HepG2 (cell line): ENCODE results near the gene RNASE8. TPM values are rescaled to one million over a fixed set of nuclear protein-coding genes. Genes with fewer than 3 reads are reported as not detected.

Experiments
- ARNTL ChIP-seq: sonication (generic); formaldehyde crosslinking; IDR thresholded peaks from 2 replicates; pipeline ENCODE4 v1.4.0; 2020; ENCODE audit warnings: mild to moderate bottlenecking, missing genetic modification reagents
- ELF3 ChIP-seq: IDR thresholded peaks from 2 replicates; pipeline ENCODE4 v1.6.1; 2016; ENCODE audit warnings: missing genetic modification reagents, missing compliant biosample characterization
- FOXA1 ChIP-seq, 2 experiments: fragments of 450-650 bp in 1 of 2; sonication (generic) in 1 of 2; formaldehyde crosslinking in 1 of 2; IDR thresholded peaks; 2 replicates each; pipeline versions ENCODE4 v1.4.0 to v1.6.1; 2016 to 2020; ENCODE audit warnings: missing genetic modification reagents in 1 of 2
- HIVEP1 ChIP-seq: sonication (generic); formaldehyde crosslinking; IDR thresholded peaks from 2 replicates; pipeline ENCODE4 v1.4.0; 2020; ENCODE audit warnings: mild to moderate bottlenecking, missing genetic modification reagents
- HOXA3 ChIP-seq: sonication (generic); formaldehyde crosslinking; IDR thresholded peaks from 2 replicates; pipeline ENCODE4 v1.5.0; 2020; ENCODE audit warnings: missing genetic modification reagents
- IKZF5 ChIP-seq: IDR thresholded peaks from 2 replicates; pipeline ENCODE4 v1.6.1; 2018; ENCODE audit warnings: missing genetic modification reagents, mild to moderate bottlenecking, missing compliant biosample characterization
- KLF6 ChIP-seq: IDR thresholded peaks from 2 replicates; pipeline ENCODE4 v1.8.0; 2016; ENCODE audit warnings: missing biosample characterization, missing genetic modification reagents
- MEF2D ChIP-seq: sonication (generic); formaldehyde crosslinking; IDR thresholded peaks from 2 replicates; pipeline ENCODE4 v1.5.1; 2020; ENCODE audit warnings: mild to moderate bottlenecking, missing genetic modification reagents
- MIER3 ChIP-seq: IDR thresholded peaks from 2 replicates; pipeline ENCODE4 v1.6.1; 2016; ENCODE audit warnings: missing compliant biosample characterization, borderline replicate concordance
- MXD4 ChIP-seq: IDR thresholded peaks from 2 replicates; pipeline ENCODE4 v1.6.1; 2016; ENCODE audit warnings: mild to moderate bottlenecking, missing biosample characterization, missing genetic modification reagents
- PHF5A ChIP-seq: IDR thresholded peaks from one replicate; pipeline ENCODE4 v1.6.1; 2018; ENCODE audit warnings: low read depth, missing genetic modification reagents; ENCODE audit not compliant: unreplicated experiment
- PRDM10 ChIP-seq: sonication (generic); formaldehyde crosslinking; IDR thresholded peaks from 2 replicates; pipeline ENCODE4 v1.4.0; 2020; ENCODE audit warnings: low read depth, missing genetic modification reagents
- PRMT3 ChIP-seq: sonication (generic); formaldehyde crosslinking; IDR thresholded peaks from 2 replicates; pipeline ENCODE4 v1.8.1; 2022; ENCODE audit warnings: low read depth, mild to moderate bottlenecking, moderate library complexity, missing genetic modification reagents, borderline replicate concordance
- RXRB ChIP-seq: IDR thresholded peaks from 2 replicates; pipeline ENCODE4 v1.6.1; 2016; ENCODE audit warnings: borderline replicate concordance, missing genetic modification reagents, missing compliant biosample characterization
- TFE3 ChIP-seq: IDR thresholded peaks from 2 replicates; pipeline ENCODE4 v1.6.1; 2016
- THAP11 ChIP-seq: IDR thresholded peaks from 2 replicates; pipeline ENCODE4 v1.6.1; 2016; ENCODE audit warnings: missing biosample characterization, missing genetic modification reagents
- ZBTB25 ChIP-seq: IDR thresholded peaks from 2 replicates; pipeline ENCODE4 v1.6.1; 2018; ENCODE audit warnings: missing genetic modification reagents
- ZBTB44 ChIP-seq: sonication (generic); formaldehyde crosslinking; IDR thresholded peaks from 2 replicates; pipeline ENCODE4 v1.4.0; 2020; ENCODE audit warnings: missing genetic modification reagents
- ZNF235 ChIP-seq: sonication (generic); formaldehyde crosslinking; IDR thresholded peaks from 2 replicates; pipeline ENCODE4 v1.8.1; 2023; ENCODE audit warnings: mild to moderate bottlenecking, missing genetic modification reagents, borderline replicate concordance
- ZNF274 ChIP-seq: sonication (generic); formaldehyde crosslinking; IDR thresholded peaks from 2 replicates; pipeline ENCODE4 v1.5.1; 2020; ENCODE audit warnings: mild to moderate bottlenecking, missing genetic modification reagents
- ZNF430 ChIP-seq: sonication (generic); formaldehyde crosslinking; IDR thresholded peaks from 2 replicates; pipeline ENCODE4 v1.9.0; 2021; ENCODE audit warnings: mild to moderate bottlenecking, missing genetic modification reagents
- ZNF619 ChIP-seq: sonication (generic); formaldehyde crosslinking; IDR thresholded peaks from 2 replicates; pipeline ENCODE4 v1.4.0; 2020; ENCODE audit warnings: mild to moderate bottlenecking, missing genetic modification reagents
- polyA plus RNA-seq, 8 experiments: library from polyadenylated mRNA; depleted of rRNA in 3 of 8; stranded (reverse) in 7 of 8; unstranded in 1 of 8; fragments of >200 nt; fragmentation: Illumina TruSeq in 4 of 8; extraction: Trizol in 4 of 8; gene quantifications; 2 replicates each; pipeline versions ENCODE4 v1.2.1 to v1.2.3, GENCODE V29; 2011 to 2016; ENCODE audit warnings: low read depth in 4 of 8, missing spikeins in 1 of 8, mixed read lengths in 1 of 8; ENCODE audit not compliant: insufficient read depth in 1 of 8
- total RNA-seq, 5 experiments: library from RNA; depleted of rRNA; stranded (reverse); fragments of >200 nt; fragmentation: Illumina TruSeq; extraction: Trizol; gene quantifications; 2 replicates each; pipeline ENCODE4 v1.2.3, GENCODE V29; 2016; ENCODE audit warnings: low read depth in 1 of 5

The RNASE8 gene
- total and polyA plus RNA-seq, 2 of the 13 experiments (the other 11 are each of a cell fraction or from before 2014, with no cell fraction given), result not detected

GRCh38 chr14:21014761-21015190, 42.8 kb upstream of the RNASE8 start (continued):
- peak; percentile 37; the same call in 1 of the 2 replicates for TF ChIP-seq TFE3
- peak; percentile 57; the same call in 1 of the 2 replicates for TF ChIP-seq MIER3 (CRISPR knock-in tag)
- peak; percentile 96 for TF ChIP-seq RXRB (CRISPR knock-in tag)
- TF ChIP-seq KLF6 (CRISPR knock-in tag), result peak; percentile 57; the same call in 1 of the 2 replicates
- 0 out of 2 replicates have a peak, but pooled peaks have one; percentile 19 for TF ChIP-seq MEF2D (CRISPR knock-in tag)
- TF ChIP-seq ZNF274 (CRISPR knock-in tag), result no peak
- TF ChIP-seq ELF3, result peak; percentile 85
- TF ChIP-seq IKZF5 (CRISPR knock-in tag), result peak; percentile 76; the same call in 1 of the 2 replicates
- TF ChIP-seq HOXA3 (CRISPR knock-in tag), result peak; percentile 25; the same call in 1 of the 2 replicates
- peak; percentile 60 for TF ChIP-seq PHF5A
- TF ChIP-seq FOXA1 (IDR thresholded peaks at IDR 0.05), result no peak
- TF ChIP-seq FOXA1 (CRISPR knock-in tag; IDR thresholded peaks at IDR 0.05), result peak; percentile 46
- peak; percentile 55; the same call in 1 of the 2 replicates for TF ChIP-seq THAP11 (CRISPR knock-in tag)
- no peak for TF ChIP-seq ARNTL (CRISPR knock-in tag)
- TF ChIP-seq ZNF619, result 0 out of 2 replicates have a peak, but pooled peaks have one; percentile 65
- TF ChIP-seq PRDM10 (CRISPR knock-in tag), result peak; percentile 76; the same call in 1 of the 2 replicates
- TF ChIP-seq MXD4 (CRISPR knock-in tag), result no peak
- no peak for TF ChIP-seq ZNF430
- TF ChIP-seq PRMT3, result no peak
- TF ChIP-seq ZNF235 (CRISPR knock-in tag), result no peak
- TF ChIP-seq ZBTB44 (CRISPR knock-in tag), result 0 out of 2 replicates have a peak, but pooled peaks have one; percentile 45
- no peak for TF ChIP-seq HIVEP1 (CRISPR knock-in tag)
- peak; percentile 77; the same call in 1 of the 2 replicates for TF ChIP-seq ZBTB25 (CRISPR knock-in tag)
